ENCODE results near the gene CCDC7. TPM values are rescaled to one million over a fixed set of nuclear protein-coding genes. Genes with fewer than 3 reads are reported as not detected.
"Not testable (repeated sequence)": the region's sequence is repeated elsewhere in the genome, so short reads cannot be mapped to it uniquely, and the experiment has no call there.

CCDC7 gene
- total RNA-seq, 1 experiment from 2014 or later, result 4.0 TPM

DNA sequence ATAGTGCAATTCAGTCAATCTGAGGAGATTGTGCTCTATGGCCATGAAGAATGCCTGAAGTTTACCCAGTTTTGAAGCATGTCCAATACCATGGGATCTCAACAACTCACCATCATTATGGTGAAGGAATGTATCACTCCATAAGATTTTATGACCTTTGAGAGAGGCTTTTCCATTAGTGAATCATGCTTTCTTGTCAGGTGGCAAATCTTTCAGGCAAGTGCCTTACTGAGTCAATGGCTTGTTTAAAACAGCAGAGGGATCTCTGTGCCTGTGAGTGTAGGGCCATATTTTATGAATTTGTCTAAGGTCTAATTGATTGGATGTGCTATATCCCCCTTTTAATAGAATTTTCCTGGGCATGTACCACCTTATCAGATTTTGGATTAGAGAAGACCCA lies 131.5 kb downstream of the CCDC7 start (continued):
- TF ChIP-seq, protein P1, sequence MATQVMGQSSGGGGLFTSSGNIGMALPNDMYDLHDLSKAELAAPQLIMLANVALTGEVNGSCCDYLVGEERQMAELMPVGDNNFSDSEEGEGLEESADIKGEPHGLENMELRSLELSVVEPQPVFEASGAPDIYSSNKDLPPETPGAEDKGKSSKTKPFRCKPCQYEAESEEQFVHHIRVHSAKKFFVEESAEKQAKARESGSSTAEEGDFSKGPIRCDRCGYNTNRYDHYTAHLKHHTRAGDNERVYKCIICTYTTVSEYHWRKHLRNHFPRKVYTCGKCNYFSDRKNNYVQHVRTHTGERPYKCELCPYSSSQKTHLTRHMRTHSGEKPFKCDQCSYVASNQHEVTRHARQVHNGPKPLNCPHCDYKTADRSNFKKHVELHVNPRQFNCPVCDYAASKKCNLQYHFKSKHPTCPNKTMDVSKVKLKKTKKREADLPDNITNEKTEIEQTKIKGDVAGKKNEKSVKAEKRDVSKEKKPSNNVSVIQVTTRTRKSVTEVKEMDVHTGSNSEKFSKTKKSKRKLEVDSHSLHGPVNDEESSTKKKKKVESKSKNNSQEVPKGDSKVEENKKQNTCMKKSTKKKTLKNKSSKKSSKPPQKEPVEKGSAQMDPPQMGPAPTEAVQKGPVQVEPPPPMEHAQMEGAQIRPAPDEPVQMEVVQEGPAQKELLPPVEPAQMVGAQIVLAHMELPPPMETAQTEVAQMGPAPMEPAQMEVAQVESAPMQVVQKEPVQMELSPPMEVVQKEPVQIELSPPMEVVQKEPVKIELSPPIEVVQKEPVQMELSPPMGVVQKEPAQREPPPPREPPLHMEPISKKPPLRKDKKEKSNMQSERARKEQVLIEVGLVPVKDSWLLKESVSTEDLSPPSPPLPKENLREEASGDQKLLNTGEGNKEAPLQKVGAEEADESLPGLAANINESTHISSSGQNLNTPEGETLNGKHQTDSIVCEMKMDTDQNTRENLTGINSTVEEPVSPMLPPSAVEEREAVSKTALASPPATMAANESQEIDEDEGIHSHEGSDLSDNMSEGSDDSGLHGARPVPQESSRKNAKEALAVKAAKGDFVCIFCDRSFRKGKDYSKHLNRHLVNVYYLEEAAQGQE (IDR thresholded peaks at IDR 0.05; ENCODE audit: low read depth), result no peak
- no peak for TF ChIP-seq TCF7L2 (IDR thresholded peaks at IDR 0.05; ENCODE audit: borderline replicate concordance, extremely low read depth, insufficient read depth, insufficient read length)
- TF ChIP-seq JUND (IDR thresholded peaks at IDR 0.05), result no peak
- no peak for TF ChIP-seq SIN3A (IDR thresholded peaks at IDR 0.05; ENCODE audit: low read depth)
- TF ChIP-seq EZH2phosphoT487 (IDR thresholded peaks at IDR 0.05; ENCODE audit: borderline replicate concordance), result no peak
- no peak for TF ChIP-seq SP1 (IDR thresholded peaks at IDR 0.05; ENCODE audit: low read depth)
- no peak for TF ChIP-seq ZFX (IDR thresholded peaks at IDR 0.05)

DNA sequence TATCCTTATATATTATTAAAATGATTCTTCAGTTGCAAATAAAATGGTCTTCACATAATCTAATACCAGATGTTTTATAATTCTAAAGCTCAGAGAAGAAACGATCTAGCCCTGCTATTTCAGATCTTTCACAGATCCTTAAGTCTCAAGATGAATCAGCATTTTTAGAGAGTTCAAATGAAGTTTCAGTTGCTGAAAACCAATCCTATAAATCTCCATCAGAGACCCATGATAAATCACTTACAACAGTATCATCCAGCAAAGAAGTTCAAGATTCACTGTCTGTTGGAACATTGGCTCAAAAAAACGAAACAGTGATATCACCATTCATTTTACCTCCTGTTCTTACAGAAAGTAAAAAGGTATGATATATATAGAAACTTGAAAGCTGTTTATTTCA lies 137.0 kb downstream of the CCDC7 start:
- H3K4me3 ChIP-seq (replicated peaks in 1 of 2; ENCODE audit: low read depth in 1 of 2, low read length in 2 of 2), result no peak overlapping the region
- DNase-seq (ENCODE audit: low read depth, low spot score) (no peak), ATAC-seq (no peak)
- ChIA-PET POLR2A (no interaction called here), CTCF (no interaction called here), RAD21 (ENCODE audit: low non-redundant PET in 1 of 2, low total read pairs in 2 of 2, uncharacterized antibody in 2 of 2, unreplicated experiment in 2 of 2) (no interaction called here)
- no peaks in the 10 kb centered on the region for H3K36me3 ChIP-seq (ENCODE audit: control insufficient read depth in 1 of 2, insufficient read depth in 2 of 2, low read length in 2 of 2)
- TF ChIP-seq FOSL1 (IDR thresholded peaks at IDR 0.05; ENCODE audit: low read depth) (no peak), CBX3 (IDR thresholded peaks at IDR 0.05; ENCODE audit: low read depth) (no peak), ZFX (IDR thresholded peaks at IDR 0.05) (no peak), TCF7L2 (IDR thresholded peaks at IDR 0.05; ENCODE audit: borderline replicate concordance, extremely low read depth, insufficient read depth, insufficient read length) (no peak), EZH2phosphoT487 (IDR thresholded peaks at IDR 0.05; ENCODE audit: borderline replicate concordance) (no peak), JUND (IDR thresholded peaks at IDR 0.05) (no peak)
- no peaks in the 10 kb centered on the region for H3K4me1 ChIP-seq (ENCODE audit: control insufficient read depth in 1 of 2, insufficient read depth in 2 of 2, low read length in 2 of 2)
- no peaks in the 10 kb centered on the region for H3K9me3 ChIP-seq (ENCODE audit: control insufficient read depth in 1 of 2, insufficient read depth in 1 of 2, low read depth in 1 of 2, low read length in 2 of 2)
- H3K4me2 ChIP-seq (ENCODE audit: low read length), result no peak overlapping the region
- H4K20me1 ChIP-seq (ENCODE audit: insufficient read depth), result no peaks in the 10 kb centered on the region
- no peaks in the 10 kb centered on the region for H3K79me2 ChIP-seq (ENCODE audit: insufficient read depth, low read length)
- no peak overlapping the region for H2AFZ ChIP-seq (ENCODE audit: low read depth, low read length, poor library complexity, severe bottlenecking)
- H3K9me2 ChIP-seq (ENCODE audit: insufficient read depth), result no peaks in the 10 kb centered on the region
- H3K27me3 ChIP-seq (ENCODE audit: insufficient read depth, low read length), result no peaks in the 10 kb centered on the region
- no peak overlapping the region for H3K27ac ChIP-seq (ENCODE audit: low read depth, low read length)
- BruUV-seq (replicated peaks), result no TSS peak
- intact Hi-C loops (cut with micrococcal nuclease), result no loop called here
- H3K9ac ChIP-seq (ENCODE audit: low read length), result no peak overlapping the region

DNA sequence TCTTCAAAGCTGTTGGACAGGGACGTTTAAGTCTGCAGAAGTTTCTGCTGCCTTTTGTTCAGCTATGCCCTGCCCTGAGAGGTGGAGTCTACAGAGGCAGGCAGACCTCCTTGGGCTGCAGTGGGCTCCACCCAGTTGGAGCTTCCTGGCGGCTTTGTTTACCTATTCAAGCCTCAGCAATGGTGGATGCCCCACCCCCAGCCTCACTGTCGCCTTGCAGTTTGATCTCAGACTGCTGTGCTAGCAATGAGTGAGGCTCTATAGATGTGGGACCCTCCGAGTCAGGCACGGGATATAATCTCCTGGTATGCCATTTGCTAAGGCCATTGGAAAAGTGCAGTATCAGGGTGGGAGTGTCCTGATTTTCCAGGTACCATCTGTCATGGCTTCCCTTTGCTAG lies 152.1 kb downstream of the CCDC7 start:
- intact Hi-C loops (cut with micrococcal nuclease); H3K27ac ChIP-seq (ENCODE audit: low read depth, low read length); H3K4me2 ChIP-seq (ENCODE audit: low read length); ATAC-seq; H3K4me3 ChIP-seq (replicated peaks in 1 of 2; ENCODE audit: low read depth in 1 of 2, low read length in 2 of 2); H3K9me3 ChIP-seq (ENCODE audit: control insufficient read depth in 1 of 2, insufficient read depth in 1 of 2, low read depth in 1 of 2, low read length in 2 of 2); H3K79me2 ChIP-seq (ENCODE audit: insufficient read depth, low read length); H3K9me2 ChIP-seq (ENCODE audit: insufficient read depth); H3K9ac ChIP-seq (ENCODE audit: low read length); H3K27me3 ChIP-seq (ENCODE audit: insufficient read depth, low read length); CTCF ChIA-PET; RAD21 ChIA-PET (ENCODE audit: low non-redundant PET in 1 of 2, low total read pairs in 2 of 2, uncharacterized antibody in 2 of 2, unreplicated experiment in 2 of 2); H4K20me1 ChIP-seq (ENCODE audit: insufficient read depth); H3K36me3 ChIP-seq (ENCODE audit: control insufficient read depth in 1 of 2, insufficient read depth in 2 of 2, low read length in 2 of 2); BruUV-seq (replicated peaks); POLR2A ChIA-PET; H3K4me1 ChIP-seq (ENCODE audit: control insufficient read depth in 1 of 2, insufficient read depth in 2 of 2, low read length in 2 of 2); H2AFZ ChIP-seq (ENCODE audit: low read depth, low read length, poor library complexity, severe bottlenecking); DNase-seq (ENCODE audit: low read depth, low spot score): not testable (repeated sequence)
